Measurements from ENCODE around the gene MSI2.

- TF ChIP-seq CTCF (IDR thresholded peaks at IDR 0.05) (no peak), POLR2A (IDR thresholded peaks at IDR 0.05) (no peak)
Measured at GRCh38 chr17:57481910-57482391, 225.6 kb downstream of the MSI2 start.
